ENCODE results near the gene POLE.

The POLE gene

DNA sequence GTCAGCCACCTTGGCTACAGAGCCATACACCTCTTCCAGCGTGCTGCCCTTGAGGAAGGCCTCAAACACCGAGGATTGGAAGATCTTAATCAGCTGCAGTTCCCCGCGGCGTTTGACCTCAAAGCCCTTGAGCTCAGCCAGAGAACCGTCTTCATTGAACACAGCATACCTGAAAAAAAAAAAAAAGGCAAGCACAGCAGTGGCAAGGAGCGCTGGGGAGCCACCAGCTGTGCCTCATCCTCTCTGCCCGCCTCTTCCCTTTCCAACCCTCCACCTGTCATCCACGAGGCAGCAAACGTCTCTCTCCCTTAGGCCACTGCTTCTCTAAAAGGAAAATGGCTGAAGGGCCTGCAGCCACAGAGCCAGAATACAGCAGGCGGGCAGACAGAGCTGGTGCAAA lies 26.1 kb downstream of the POLE start:
- TF ChIP-seq TAF1 (IDR thresholded peaks at IDR 0.05; ENCODE audit: low read depth, low read length) (no peak), POU2F2 (IDR thresholded peaks at IDR 0.05; ENCODE audit: low read depth, low read length) (no peak), SPI1 (IDR thresholded peaks at IDR 0.05; ENCODE audit: low read depth, low read length) (no peak)
- FAIRE-seq = no peak
- no peak for DNase-seq (ENCODE audit: insufficient read length, low spot score)

GRCh38 chr12:132660052-132660451 lies 27.1 kb downstream of the POLE start:
- DNase-seq (ENCODE audit: insufficient read length, low spot score) = no peak
- FAIRE-seq = no peak

GRCh38 chr12:132659146-132659545 lies 28.0 kb downstream of the POLE start:
- DNase-seq (ENCODE audit: insufficient read length, low spot score) = no peak
- TF ChIP-seq POLR2A (IDR thresholded peaks at IDR 0.05; ENCODE audit: low read depth, low read length) (no peak), POU2F2 (IDR thresholded peaks at IDR 0.05; ENCODE audit: low read depth, low read length) (no peak), SPI1 (IDR thresholded peaks at IDR 0.05; ENCODE audit: low read depth, low read length) (no peak), TAF1 (IDR thresholded peaks at IDR 0.05; ENCODE audit: low read depth, low read length) (no peak), POLR2AphosphoS5 (IDR thresholded peaks at IDR 0.05; ENCODE audit: low read depth, low read length) (no peak), PAX5 (IDR thresholded peaks at IDR 0.05; ENCODE audit: insufficient read depth, low read length, severe bottlenecking) (no peak)
- no peak for FAIRE-seq

More at GRCh38 chr12:132660052-132660451, 27.1 kb downstream of the POLE start:
- no peak for TF ChIP-seq SPI1 (IDR thresholded peaks at IDR 0.05; ENCODE audit: low read depth, low read length)
- no peak for TF ChIP-seq POLR2A (IDR thresholded peaks at IDR 0.05; ENCODE audit: low read depth, low read length)
- TF ChIP-seq PAX5 (IDR thresholded peaks at IDR 0.05; ENCODE audit: insufficient read depth, low read length, severe bottlenecking) = no peak
- no peak for TF ChIP-seq POLR2AphosphoS5 (IDR thresholded peaks at IDR 0.05; ENCODE audit: low read depth, low read length)
- TF ChIP-seq TAF1 (IDR thresholded peaks at IDR 0.05; ENCODE audit: low read depth, low read length) = no peak
- no peak for TF ChIP-seq POU2F2 (IDR thresholded peaks at IDR 0.05; ENCODE audit: low read depth, low read length)

GRCh38 chr12:132658149-132658894 lies 28.8 kb downstream of the POLE start:
- FAIRE-seq (peak; percentile 26), DNase-seq (ENCODE audit: insufficient read length, low spot score) (no peak)
- no peak for TF ChIP-seq PAX5 (IDR thresholded peaks at IDR 0.05; ENCODE audit: insufficient read depth, low read length, severe bottlenecking)
- TF ChIP-seq POLR2AphosphoS5 (IDR thresholded peaks at IDR 0.05; ENCODE audit: low read depth, low read length) = no peak
- no peak for TF ChIP-seq POU2F2 (IDR thresholded peaks at IDR 0.05; ENCODE audit: low read depth, low read length)
- no peak for TF ChIP-seq POLR2A (IDR thresholded peaks at IDR 0.05; ENCODE audit: low read depth, low read length)
- no peak for TF ChIP-seq TAF1 (IDR thresholded peaks at IDR 0.05; ENCODE audit: low read depth, low read length)

DNA sequence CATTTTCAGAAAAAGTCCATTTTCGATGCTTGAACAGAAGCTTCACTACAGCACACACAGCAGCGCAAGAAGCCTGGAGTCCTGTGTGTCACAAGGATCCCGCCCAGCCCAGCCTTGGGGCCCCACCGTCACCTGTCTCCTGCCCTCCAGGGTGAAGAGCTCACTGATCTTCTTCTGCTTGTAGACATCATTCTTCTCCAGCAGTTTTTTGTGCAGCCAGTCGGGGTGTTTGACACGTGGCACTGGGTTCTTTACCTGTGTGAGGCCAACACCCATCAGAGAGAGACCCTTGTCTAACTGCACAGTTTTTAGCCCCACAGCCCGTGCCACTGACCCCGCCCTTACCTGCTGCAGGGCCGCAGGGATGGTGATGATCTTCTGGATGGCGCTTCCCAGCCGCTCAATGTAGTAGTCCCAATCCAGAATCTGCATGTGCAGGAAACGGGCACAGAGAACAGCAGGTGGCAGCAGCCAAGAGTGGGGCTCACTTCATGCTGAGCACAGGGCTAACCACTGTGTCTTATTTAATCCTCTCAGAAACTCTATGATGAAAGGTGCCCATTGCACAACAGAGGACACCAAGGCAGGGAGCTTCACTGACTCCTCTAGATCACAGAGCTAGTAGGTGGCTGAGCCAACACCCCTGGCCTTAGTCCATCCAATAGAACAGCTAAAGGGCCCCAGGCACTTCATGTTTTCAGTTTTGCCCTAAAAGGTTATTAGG lies 30.0 kb downstream of the POLE start:
- no peak for DNase-seq (ENCODE audit: insufficient read length, low spot score)
- no peak for FAIRE-seq
- TF ChIP-seq TAF1 (IDR thresholded peaks at IDR 0.05; ENCODE audit: low read depth, low read length) = no peak
- no peak for TF ChIP-seq POU2F2 (IDR thresholded peaks at IDR 0.05; ENCODE audit: low read depth, low read length)
- no peak for TF ChIP-seq POLR2AphosphoS5 (IDR thresholded peaks at IDR 0.05; ENCODE audit: low read depth, low read length)
- no peak for TF ChIP-seq PAX5 (IDR thresholded peaks at IDR 0.05; ENCODE audit: insufficient read depth, low read length, severe bottlenecking)
- TF ChIP-seq SPI1 (IDR thresholded peaks at IDR 0.05; ENCODE audit: low read depth, low read length) = no peak
- TF ChIP-seq POLR2A (IDR thresholded peaks at IDR 0.05; ENCODE audit: low read depth, low read length) = no peak

- no peak for DNase-seq (ENCODE audit: insufficient read length, low spot score)
- TF ChIP-seq POU2F2 (IDR thresholded peaks at IDR 0.05; ENCODE audit: low read depth, low read length) (no peak), TAF1 (IDR thresholded peaks at IDR 0.05; ENCODE audit: low read depth, low read length) (no peak), SPI1 (IDR thresholded peaks at IDR 0.05; ENCODE audit: low read depth, low read length) (no peak), POLR2AphosphoS5 (IDR thresholded peaks at IDR 0.05; ENCODE audit: low read depth, low read length) (no peak), PAX5 (IDR thresholded peaks at IDR 0.05; ENCODE audit: insufficient read depth, low read length, severe bottlenecking) (no peak), POLR2A (IDR thresholded peaks at IDR 0.05; ENCODE audit: low read depth, low read length) (no peak)
- FAIRE-seq = no peak
These were observed 33.4 kb downstream of the POLE start for GRCh38 chr12:132653567-132654290.

DNA sequence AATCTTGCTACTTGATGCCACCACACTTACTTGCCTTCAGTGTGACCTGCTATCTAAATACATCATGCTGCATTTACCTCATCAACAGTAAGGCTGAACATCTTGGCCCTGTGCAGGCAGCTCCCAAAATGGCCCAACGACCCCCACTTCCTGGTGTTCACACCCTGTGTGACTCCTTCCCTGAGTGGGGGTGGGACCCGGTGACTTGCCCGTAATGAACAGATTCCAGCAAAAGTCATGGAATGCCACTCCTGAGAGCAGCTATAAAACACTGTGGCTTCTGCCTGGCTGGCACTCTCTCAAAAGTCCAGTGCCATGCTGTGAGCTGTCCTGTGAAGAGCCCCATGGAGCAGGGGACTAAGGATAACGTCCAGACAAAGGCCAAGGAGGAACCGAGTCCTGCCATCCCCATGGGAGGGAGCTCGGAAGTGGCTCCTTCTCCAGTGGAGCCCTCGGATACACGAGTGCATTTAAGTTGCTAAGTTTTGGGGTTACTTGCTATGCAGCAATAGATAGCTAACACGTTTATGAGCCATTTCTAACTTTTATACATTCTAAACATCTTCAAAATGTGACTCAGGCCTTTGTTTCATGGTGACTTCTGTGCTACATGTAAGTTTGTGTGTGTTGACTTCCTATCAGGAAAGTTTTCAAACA lies 35.6 kb downstream of the POLE start:
- DNase-seq (ENCODE audit: insufficient read length, low spot score) (no peak), FAIRE-seq (no peak)
- TF ChIP-seq TAF1 (IDR thresholded peaks at IDR 0.05; ENCODE audit: low read depth, low read length) (no peak), POU2F2 (IDR thresholded peaks at IDR 0.05; ENCODE audit: low read depth, low read length) (no peak), SPI1 (IDR thresholded peaks at IDR 0.05; ENCODE audit: low read depth, low read length) (no peak), POLR2A (IDR thresholded peaks at IDR 0.05; ENCODE audit: low read depth, low read length) (no peak), PAX5 (IDR thresholded peaks at IDR 0.05; ENCODE audit: insufficient read depth, low read length, severe bottlenecking) (no peak), POLR2AphosphoS5 (IDR thresholded peaks at IDR 0.05; ENCODE audit: low read depth, low read length) (no peak)

DNA sequence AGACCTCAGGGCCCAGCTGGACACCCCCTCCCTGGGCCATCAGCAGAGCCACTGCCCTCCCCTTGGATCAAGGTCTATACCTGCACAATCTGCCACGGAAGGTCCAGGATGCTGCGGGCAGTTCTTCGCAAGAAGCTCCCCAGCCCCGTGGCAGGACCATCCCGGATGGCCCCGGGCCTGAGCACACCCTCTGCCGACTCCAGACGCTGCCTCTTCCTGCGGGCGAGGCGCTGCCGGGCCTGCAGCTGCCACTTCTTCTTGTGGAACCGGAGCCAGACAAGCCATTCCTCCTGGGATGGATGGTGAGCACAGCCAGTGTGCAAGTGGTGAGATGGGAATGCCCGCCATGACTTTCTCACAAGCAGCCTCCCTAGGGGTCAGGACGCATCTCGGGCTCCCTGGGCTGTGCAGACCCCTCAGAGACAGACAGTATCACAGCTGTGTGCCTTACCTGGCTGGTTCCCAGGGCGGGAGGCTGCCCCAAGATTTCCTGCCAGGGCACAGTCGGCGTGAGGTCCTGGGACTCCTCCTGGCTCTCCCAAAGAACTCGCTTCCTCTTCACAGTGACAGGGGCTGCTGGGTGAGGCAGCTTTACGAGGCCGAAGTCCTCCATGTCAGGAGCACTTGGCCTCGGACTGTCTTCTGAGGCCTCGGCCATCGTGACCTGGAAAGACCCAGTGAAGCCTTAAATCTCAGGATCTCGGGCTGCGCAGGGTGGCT lies 37.8 kb downstream of the POLE start:
- DNase-seq (ENCODE audit: insufficient read length, low spot score) (no peak), FAIRE-seq (no peak)
- TF ChIP-seq SPI1 (IDR thresholded peaks at IDR 0.05; ENCODE audit: low read depth, low read length) (no peak), POLR2AphosphoS5 (IDR thresholded peaks at IDR 0.05; ENCODE audit: low read depth, low read length) (0 out of 2 replicates have a peak, but pooled peaks have one; percentile 25)

Measured in GM12891 (cell line).